Measurements from ENCODE around the gene ENGASE.

ENGASE gene

DNA sequence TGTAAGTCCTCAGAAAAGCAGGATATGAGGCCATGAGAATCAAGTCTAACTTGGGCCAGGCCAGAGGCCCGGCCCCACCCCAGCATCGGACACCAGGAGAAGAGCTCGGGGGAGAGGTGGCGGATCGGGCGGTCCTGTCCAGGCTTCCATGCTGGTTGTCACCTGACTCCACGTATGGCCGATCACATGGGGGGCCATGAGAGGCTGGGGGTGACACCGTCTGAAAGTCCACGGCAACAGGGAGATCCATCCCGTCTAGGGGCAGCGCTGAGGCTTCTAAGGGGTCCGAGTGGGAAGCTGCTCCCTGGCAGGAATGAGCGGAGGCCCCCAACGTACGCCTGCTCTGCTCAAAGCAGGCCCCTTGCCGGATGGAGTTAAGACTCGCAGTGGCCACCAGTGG is 25.8 kb downstream of the ENGASE start:
- H2BK15ac ChIP-seq (replicated peaks; ENCODE audit: low read depth) = no peak overlapping the region
- H2BK120ac ChIP-seq (ENCODE audit: low read depth, low read length) = no peak overlapping the region
- no CpG with 5 or more reads among the region's 18 CpGs for WGBS (ENCODE audit: extremely low coverage, insufficient coverage, low lambda C conversion rate)
- no peak overlapping the region for H3K4me3 ChIP-seq (ENCODE audit: low read length)
- no peaks in the 10 kb centered on the region for H3K36me3 ChIP-seq (ENCODE audit: control insufficient read depth, insufficient read depth, low read length)
- no peaks in the 10 kb centered on the region for H3K79me2 ChIP-seq (ENCODE audit: control insufficient read depth, insufficient read depth, low read length)
- H3K27ac ChIP-seq (ENCODE audit: low read depth, low read length) = no peak overlapping the region
- no peak overlapping the region for H4K8ac ChIP-seq (ENCODE audit: low read depth, low read length)
- H3K4me1 ChIP-seq (ENCODE audit: control insufficient read depth, low read depth, low read length) = no peaks in the 10 kb centered on the region
- H2BK5ac ChIP-seq (ENCODE audit: low read length) = no peak overlapping the region
- no peak overlapping the region for H3K56ac ChIP-seq (ENCODE audit: low read length)
- H4K5ac ChIP-seq (ENCODE audit: low read length) = no peak overlapping the region
- H3K4ac ChIP-seq (ENCODE audit: low read depth, low read length) = no peak overlapping the region
- H3K27me3 ChIP-seq (ENCODE audit: insufficient read depth, low read length, poor library complexity) = no peaks in the 10 kb centered on the region
- H3K18ac ChIP-seq (ENCODE audit: low read length) = no peak overlapping the region
- H3K4me2 ChIP-seq (ENCODE audit: low read length) = no peak overlapping the region
- no peak overlapping the region for H3K9ac ChIP-seq (ENCODE audit: low read length)
- no peak overlapping the region for H3K23ac ChIP-seq (ENCODE audit: low read length)
- no peak overlapping the region for H2AK5ac ChIP-seq (ENCODE audit: low read length)
- H3K79me1 ChIP-seq (ENCODE audit: low read length) = no peaks in the 10 kb centered on the region
- DNase-seq = no peak

DNA sequence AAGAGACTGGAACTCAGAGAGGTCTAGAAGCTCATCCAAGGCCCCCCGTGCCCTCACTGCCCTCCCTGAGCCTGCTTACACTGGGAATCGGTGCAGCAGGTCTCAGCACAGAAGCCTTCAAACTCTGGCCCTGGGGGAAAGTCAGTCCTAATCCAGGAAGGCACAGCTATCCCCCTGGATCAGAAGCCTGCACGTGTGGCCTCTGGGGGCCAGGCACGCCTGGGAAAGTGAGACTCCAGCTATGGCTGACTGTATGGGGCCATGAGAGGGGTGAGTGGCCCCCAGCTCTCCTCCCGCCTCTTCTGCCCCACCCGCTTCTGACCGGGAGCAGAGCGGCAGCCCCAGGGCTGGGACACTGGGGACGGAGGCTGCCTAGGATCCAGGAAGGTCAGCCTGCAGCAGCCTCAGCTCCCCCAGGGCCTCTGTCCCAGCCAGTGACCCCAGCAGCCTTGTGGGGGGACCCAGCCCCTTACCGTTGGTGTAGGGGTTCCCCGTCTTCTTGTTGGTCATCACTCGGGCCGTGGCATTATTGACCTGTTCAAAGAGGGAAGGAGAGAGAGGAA is 26.6 kb downstream of the ENGASE start:
- Histone ChIP-seq H3K79me1 (ENCODE audit: low read length) (no peaks in the 10 kb centered on the region), H2AK5ac (ENCODE audit: low read length) (no peak overlapping the region), H3K4ac (ENCODE audit: low read depth, low read length) (no peak overlapping the region), H2BK15ac (replicated peaks; ENCODE audit: low read depth) (no peak overlapping the region), H4K5ac (ENCODE audit: low read length) (no peak overlapping the region), H3K27me3 (ENCODE audit: insufficient read depth, low read length, poor library complexity) (no peaks in the 10 kb centered on the region), H3K18ac (ENCODE audit: low read length) (no peak overlapping the region), H3K4me3 (ENCODE audit: low read length) (no peak overlapping the region), H3K4me2 (ENCODE audit: low read length) (no peak overlapping the region), H3K36me3 (ENCODE audit: control insufficient read depth, insufficient read depth, low read length) (no peaks in the 10 kb centered on the region), H3K56ac (ENCODE audit: low read length) (peak overlapping the region; percentile 25), H3K27ac (ENCODE audit: low read depth, low read length) (no peak overlapping the region), H2BK120ac (ENCODE audit: low read depth, low read length) (no peak overlapping the region), H3K79me2 (ENCODE audit: control insufficient read depth, insufficient read depth, low read length) (no peaks in the 10 kb centered on the region), H4K8ac (ENCODE audit: low read depth, low read length) (no peak overlapping the region), H2BK5ac (ENCODE audit: low read length) (no peak overlapping the region), H3K4me1 (ENCODE audit: control insufficient read depth, low read depth, low read length) (no peaks in the 10 kb centered on the region), H3K23ac (ENCODE audit: low read length) (no peak overlapping the region), H3K9ac (ENCODE audit: low read length) (no peak overlapping the region)
- no CpG with 5 or more reads among the region's 13 CpGs for WGBS (ENCODE audit: extremely low coverage, insufficient coverage, low lambda C conversion rate)
- no peak for DNase-seq

DNA sequence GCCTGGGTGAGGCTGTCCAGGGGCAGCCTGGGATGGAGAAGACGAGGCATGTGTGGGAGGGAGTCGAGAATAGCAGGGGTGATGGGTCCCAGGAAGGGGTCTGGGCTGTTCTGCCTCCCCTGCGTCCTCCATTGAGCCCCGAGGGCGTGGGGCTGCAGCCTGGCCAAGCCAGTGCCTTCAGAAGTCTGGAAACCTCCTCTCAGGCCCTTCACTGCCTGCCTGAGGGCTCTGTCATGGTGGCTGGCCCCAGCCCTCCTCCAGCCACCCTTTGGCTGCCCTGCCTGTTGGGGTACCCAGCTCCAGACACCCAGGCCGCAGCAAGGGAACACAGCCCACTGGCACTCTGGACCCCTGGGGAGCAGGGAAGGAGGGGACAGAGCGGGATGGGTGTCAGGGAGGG is 27.6 kb downstream of the ENGASE start:
- Histone ChIP-seq H3K9ac (ENCODE audit: low read length) (no peak overlapping the region), H3K4me1 (ENCODE audit: control insufficient read depth, low read depth, low read length) (no peaks in the 10 kb centered on the region), H2AK5ac (ENCODE audit: low read length) (no peak overlapping the region), H3K36me3 (ENCODE audit: control insufficient read depth, insufficient read depth, low read length) (no peaks in the 10 kb centered on the region), H3K4me3 (ENCODE audit: low read length) (no peak overlapping the region), H3K4me2 (ENCODE audit: low read length) (no peak overlapping the region), H3K18ac (ENCODE audit: low read length) (no peak overlapping the region), H2BK120ac (ENCODE audit: low read depth, low read length) (no peak overlapping the region), H3K27ac (ENCODE audit: low read depth, low read length) (no peak overlapping the region), H3K27me3 (ENCODE audit: insufficient read depth, low read length, poor library complexity) (no peaks in the 10 kb centered on the region), H4K8ac (ENCODE audit: low read depth, low read length) (no peak overlapping the region), H3K56ac (ENCODE audit: low read length) (no peak overlapping the region), H3K79me2 (ENCODE audit: control insufficient read depth, insufficient read depth, low read length) (no peaks in the 10 kb centered on the region), H3K23ac (ENCODE audit: low read length) (no peak overlapping the region), H4K5ac (ENCODE audit: low read length) (no peak overlapping the region), H2BK15ac (replicated peaks; ENCODE audit: low read depth) (no peak overlapping the region), H3K79me1 (ENCODE audit: low read length) (no peaks in the 10 kb centered on the region), H2BK5ac (ENCODE audit: low read length) (no peak overlapping the region), H3K4ac (ENCODE audit: low read depth, low read length) (no peak overlapping the region)
- DNase-seq = no peak
- WGBS (ENCODE audit: extremely low coverage, insufficient coverage, low lambda C conversion rate) = no CpG with 5 or more reads among the region's 7 CpGs

DNA sequence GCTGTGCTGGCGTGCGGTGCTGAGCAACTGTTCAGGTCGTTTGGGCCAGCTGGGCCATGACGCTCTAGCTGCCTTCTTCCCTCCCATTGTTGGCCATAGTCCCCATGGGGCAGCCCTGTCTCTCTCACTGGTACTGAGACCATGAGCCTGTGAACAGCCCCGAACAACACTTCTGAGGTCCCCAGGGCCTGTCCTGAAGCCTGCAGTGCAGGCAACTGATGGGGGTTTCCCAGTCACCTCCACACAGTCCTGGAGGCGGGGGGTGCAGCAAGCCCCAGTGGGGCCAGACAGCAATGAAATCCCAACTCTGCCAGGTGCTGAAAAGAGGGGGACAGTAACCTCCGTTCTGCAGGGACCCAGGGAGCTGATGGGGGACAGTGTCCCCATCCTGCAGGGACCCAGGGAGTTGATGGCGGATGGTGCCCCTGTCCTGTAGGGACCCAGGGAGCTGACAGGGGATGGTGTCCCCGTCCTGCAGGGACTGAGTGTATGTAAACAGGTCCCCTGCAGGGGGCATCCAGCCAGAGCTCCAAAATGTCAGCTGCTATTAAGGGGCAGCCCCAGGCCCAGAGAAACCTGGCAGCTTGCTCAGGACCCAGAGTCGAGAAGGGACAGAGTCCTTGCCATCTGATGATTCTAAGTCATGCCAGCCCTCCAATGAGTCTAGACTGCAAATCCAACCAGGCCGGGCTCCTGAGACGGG is 30.4 kb downstream of the ENGASE start:
- no peak overlapping the region for H3K4me3 ChIP-seq (ENCODE audit: low read length)
- no peak overlapping the region for H3K9ac ChIP-seq (ENCODE audit: low read length)
- no peak overlapping the region for H4K8ac ChIP-seq (ENCODE audit: low read depth, low read length)
- no peak overlapping the region for H3K56ac ChIP-seq (ENCODE audit: low read length)
- H3K79me1 ChIP-seq (ENCODE audit: low read length) = no peaks in the 10 kb centered on the region
- no peak overlapping the region for H3K23ac ChIP-seq (ENCODE audit: low read length)
- no peak overlapping the region for H3K18ac ChIP-seq (ENCODE audit: low read length)
- H2AK5ac ChIP-seq (ENCODE audit: low read length) = no peak overlapping the region
- no peak overlapping the region for H2BK120ac ChIP-seq (ENCODE audit: low read depth, low read length)
- H3K27me3 ChIP-seq (ENCODE audit: insufficient read depth, low read length, poor library complexity) = no peaks in the 10 kb centered on the region
- H4K5ac ChIP-seq (ENCODE audit: low read length) = no peak overlapping the region
- H3K36me3 ChIP-seq (ENCODE audit: control insufficient read depth, insufficient read depth, low read length) = no peaks in the 10 kb centered on the region
- no peaks in the 10 kb centered on the region for H3K4me1 ChIP-seq (ENCODE audit: control insufficient read depth, low read depth, low read length)
- no peak overlapping the region for H3K4me2 ChIP-seq (ENCODE audit: low read length)
- no peaks in the 10 kb centered on the region for H3K79me2 ChIP-seq (ENCODE audit: control insufficient read depth, insufficient read depth, low read length)
- no peak overlapping the region for H3K27ac ChIP-seq (ENCODE audit: low read depth, low read length)
- no CpG with 5 or more reads among the region's 12 CpGs for WGBS (ENCODE audit: extremely low coverage, insufficient coverage, low lambda C conversion rate)
- no peak overlapping the region for H2BK15ac ChIP-seq (replicated peaks; ENCODE audit: low read depth)
- no peak overlapping the region for H3K4ac ChIP-seq (ENCODE audit: low read depth, low read length)
- no peak for DNase-seq
- H2BK5ac ChIP-seq (ENCODE audit: low read length) = no peak overlapping the region

DNA sequence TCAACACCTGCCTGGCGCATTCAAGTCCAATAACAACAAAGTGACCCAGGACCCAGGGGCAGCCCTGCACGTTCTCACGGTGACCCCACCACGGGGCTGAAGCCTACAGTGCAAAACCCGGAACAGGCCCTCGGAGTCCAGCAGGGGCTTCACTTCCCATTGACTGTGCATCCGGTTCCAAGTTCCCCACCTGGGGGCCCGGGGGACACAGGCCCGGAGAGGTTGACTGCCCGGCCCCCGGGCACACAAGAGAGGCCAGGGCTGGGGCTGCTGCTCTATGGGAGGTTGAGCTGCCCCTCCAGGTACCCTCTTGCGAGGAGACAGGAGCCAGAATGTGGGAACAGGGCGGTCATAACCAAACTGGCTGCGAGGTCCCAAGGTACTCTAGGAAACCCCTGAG is 31.3 kb downstream of the ENGASE start:
- H3K36me3 ChIP-seq (ENCODE audit: control insufficient read depth, insufficient read depth, low read length) = no peaks in the 10 kb centered on the region
- H3K9ac ChIP-seq (ENCODE audit: low read length) = no peak overlapping the region
- H4K8ac ChIP-seq (ENCODE audit: low read depth, low read length) = no peak overlapping the region
- no peaks in the 10 kb centered on the region for H3K79me1 ChIP-seq (ENCODE audit: low read length)
- H3K4me1 ChIP-seq (ENCODE audit: control insufficient read depth, low read depth, low read length) = no peaks in the 10 kb centered on the region
- H3K27me3 ChIP-seq (ENCODE audit: insufficient read depth, low read length, poor library complexity) = no peaks in the 10 kb centered on the region
- H2BK5ac ChIP-seq (ENCODE audit: low read length) = no peak overlapping the region
- no peaks in the 10 kb centered on the region for H3K79me2 ChIP-seq (ENCODE audit: control insufficient read depth, insufficient read depth, low read length)
- WGBS (ENCODE audit: extremely low coverage, insufficient coverage, low lambda C conversion rate) = no CpG with 5 or more reads among the region's 14 CpGs
- H4K5ac ChIP-seq (ENCODE audit: low read length) = no peak overlapping the region
- H3K4ac ChIP-seq (ENCODE audit: low read depth, low read length) = no peak overlapping the region
- H2BK15ac ChIP-seq (replicated peaks; ENCODE audit: low read depth) = no peak overlapping the region
- H3K23ac ChIP-seq (ENCODE audit: low read length) = no peak overlapping the region
- H3K56ac ChIP-seq (ENCODE audit: low read length) = no peak overlapping the region
- no peak overlapping the region for H3K18ac ChIP-seq (ENCODE audit: low read length)
- no peak for DNase-seq
- no peak overlapping the region for H3K4me2 ChIP-seq (ENCODE audit: low read length)
- H3K4me3 ChIP-seq (ENCODE audit: low read length) = no peak overlapping the region
- no peak overlapping the region for H2AK5ac ChIP-seq (ENCODE audit: low read length)
- no peak overlapping the region for H2BK120ac ChIP-seq (ENCODE audit: low read depth, low read length)
- no peak overlapping the region for H3K27ac ChIP-seq (ENCODE audit: low read depth, low read length)

DNA sequence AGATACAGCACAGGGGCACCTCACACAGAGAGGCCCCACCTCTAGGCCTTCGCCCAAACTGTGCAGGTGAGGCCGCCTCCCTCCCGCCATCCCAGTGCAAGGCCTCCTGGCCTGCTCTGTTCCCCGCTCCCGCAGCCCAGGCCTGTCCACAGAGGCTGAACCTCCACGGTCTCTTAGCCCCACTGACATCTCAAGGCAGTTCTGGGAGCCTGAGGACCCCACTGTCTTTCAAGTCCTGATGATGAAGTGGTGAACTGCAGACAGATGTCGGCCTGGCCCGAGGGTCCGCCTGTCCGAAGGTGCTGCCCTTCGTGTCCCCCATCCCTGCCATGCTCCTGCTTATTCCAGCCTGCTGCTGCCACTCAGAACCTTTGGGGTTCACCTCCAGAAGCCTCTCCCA is 32.3 kb downstream of the ENGASE start:
- no peak overlapping the region for H4K5ac ChIP-seq (ENCODE audit: low read length)
- H3K27me3 ChIP-seq (ENCODE audit: insufficient read depth, low read length, poor library complexity) = no peaks in the 10 kb centered on the region
- no peak overlapping the region for H3K9ac ChIP-seq (ENCODE audit: low read length)
- no peak overlapping the region for H4K8ac ChIP-seq (ENCODE audit: low read depth, low read length)
- H2BK120ac ChIP-seq (ENCODE audit: low read depth, low read length) = no peak overlapping the region
- no peak overlapping the region for H2BK15ac ChIP-seq (replicated peaks; ENCODE audit: low read depth)
- no peak overlapping the region for H3K56ac ChIP-seq (ENCODE audit: low read length)
- H3K4me1 ChIP-seq (ENCODE audit: control insufficient read depth, low read depth, low read length) = no peaks in the 10 kb centered on the region
- no peak overlapping the region for H3K4me2 ChIP-seq (ENCODE audit: low read length)
- no peak overlapping the region for H3K18ac ChIP-seq (ENCODE audit: low read length)
- no peak for DNase-seq
- no peaks in the 10 kb centered on the region for H3K79me1 ChIP-seq (ENCODE audit: low read length)
- H3K27ac ChIP-seq (ENCODE audit: low read depth, low read length) = no peak overlapping the region
- no peak overlapping the region for H3K4me3 ChIP-seq (ENCODE audit: low read length)
- no peak overlapping the region for H3K23ac ChIP-seq (ENCODE audit: low read length)
- H2AK5ac ChIP-seq (ENCODE audit: low read length) = no peak overlapping the region
- WGBS (ENCODE audit: extremely low coverage, insufficient coverage, low lambda C conversion rate) = no CpG with 5 or more reads among the region's 11 CpGs
- H3K4ac ChIP-seq (ENCODE audit: low read depth, low read length) = no peak overlapping the region
- no peaks in the 10 kb centered on the region for H3K79me2 ChIP-seq (ENCODE audit: control insufficient read depth, insufficient read depth, low read length)
- no peak overlapping the region for H2BK5ac ChIP-seq (ENCODE audit: low read length)
- H3K36me3 ChIP-seq (ENCODE audit: control insufficient read depth, insufficient read depth, low read length) = no peaks in the 10 kb centered on the region

Data from mesendoderm (in vitro differentiated cells).